ENCODE results near the gene OLFM2. TPM values are rescaled to one million over a fixed set of nuclear protein-coding genes. Genes with fewer than 3 reads are reported as not detected.

Gene OLFM2
- total and polyA plus RNA-seq, 9 of the 15 experiments (the other 6 are each of a cell fraction or from before 2014, with no cell fraction given): 0.10 to 0.33 (median 0.23) TPM; not detected in 4

DNA sequence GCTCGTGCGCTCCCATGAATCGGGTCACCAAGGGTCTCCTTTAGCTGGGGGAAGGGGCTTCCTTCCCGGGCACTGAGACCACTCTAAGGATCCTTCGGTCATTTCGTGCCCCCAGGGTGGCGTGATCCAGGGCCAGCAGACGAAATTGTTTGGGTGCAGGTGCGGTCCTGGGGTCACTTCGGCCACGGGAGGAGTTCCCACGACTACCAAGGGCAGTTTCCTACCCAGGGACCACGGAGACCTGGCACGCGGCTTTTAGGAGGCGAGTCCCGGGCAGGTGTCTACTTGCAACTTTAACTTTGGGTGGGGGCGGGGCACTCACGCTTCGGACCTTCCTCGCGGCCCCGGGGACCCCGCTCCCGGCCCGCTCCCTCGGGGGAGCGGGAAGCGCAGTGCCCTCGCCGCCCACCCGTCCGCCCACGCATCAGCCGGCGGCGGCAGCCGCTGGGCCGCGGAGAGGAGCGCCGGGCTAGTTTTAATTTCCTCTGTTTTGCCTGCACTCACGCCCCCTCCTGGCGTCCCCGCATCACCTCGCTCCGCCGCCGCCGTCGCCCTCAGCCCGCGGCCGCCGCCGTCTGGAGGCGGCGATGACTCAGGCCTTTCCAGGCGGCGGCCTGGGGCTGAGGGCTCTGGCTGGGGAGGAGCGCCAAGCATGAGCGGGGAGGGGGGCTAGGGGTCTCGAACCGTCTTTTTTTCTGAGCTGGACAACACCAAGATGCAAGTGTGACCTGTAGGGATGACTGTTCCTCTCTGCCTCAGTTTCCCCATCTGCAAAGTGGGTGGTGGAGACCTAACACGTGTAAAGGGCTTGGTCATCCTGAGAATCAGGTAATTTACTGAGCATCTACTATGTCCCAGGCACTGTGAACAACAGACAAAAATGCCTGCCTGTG, 21.8 kb downstream of the OLFM2 start (continued):
- TF ChIP-seq RBM34 (IDR thresholded peaks at IDR 0.05; ENCODE audit: borderline replicate concordance, insufficient read depth, low read length) (no peak), ZC3H11A (IDR thresholded peaks at IDR 0.05; ENCODE audit: low read depth, low read length) (0 out of 2 replicates have a peak, but pooled peaks have one; percentile 66), FOXM1 (IDR thresholded peaks at IDR 0.05; ENCODE audit: low read depth) (no peak), FOXM1 (CRISPR knock-in tag; IDR thresholded peaks at IDR 0.05; ENCODE audit: low read depth) (no peak), PKNOX1 (IDR thresholded peaks at IDR 0.05) (no peak), ZNF584 (CRISPR knock-in tag; IDR thresholded peaks at IDR 0.05; ENCODE audit: low read depth) (no peak), ZNF140 (CRISPR knock-in tag; IDR thresholded peaks at IDR 0.05) (no peak), HEY1 (CRISPR knock-in tag; IDR thresholded peaks at IDR 0.05; ENCODE audit: borderline replicate concordance) (no peak), CBFA2T2 (conservative IDR thresholded peaks at IDR 0.05) (no peak), ZNF282 (CRISPR knock-in tag; IDR thresholded peaks at IDR 0.05) (no peak), CBX2 (IDR thresholded peaks at IDR 0.05; ENCODE audit: insufficient read depth, low read length, poor library complexity, severe bottlenecking) (no peak), SREBF1 (IDR thresholded peaks at IDR 0.05; ENCODE audit: borderline replicate concordance, low read depth, low read length) (no peak), ZNF175 (CRISPR knock-in tag; IDR thresholded peaks at IDR 0.05; ENCODE audit: low read depth) (no peak), ZBTB17 (CRISPR knock-in tag; IDR thresholded peaks at IDR 0.05) (0 out of 2 replicates have a peak, but pooled peaks have one; percentile 39), TFAP4 (CRISPR knock-in tag; IDR thresholded peaks at IDR 0.05; ENCODE audit: borderline replicate concordance) (peak; percentile 68; the same call in 1 of the 2 replicates)
- TF ChIP-seq, protein P1, sequence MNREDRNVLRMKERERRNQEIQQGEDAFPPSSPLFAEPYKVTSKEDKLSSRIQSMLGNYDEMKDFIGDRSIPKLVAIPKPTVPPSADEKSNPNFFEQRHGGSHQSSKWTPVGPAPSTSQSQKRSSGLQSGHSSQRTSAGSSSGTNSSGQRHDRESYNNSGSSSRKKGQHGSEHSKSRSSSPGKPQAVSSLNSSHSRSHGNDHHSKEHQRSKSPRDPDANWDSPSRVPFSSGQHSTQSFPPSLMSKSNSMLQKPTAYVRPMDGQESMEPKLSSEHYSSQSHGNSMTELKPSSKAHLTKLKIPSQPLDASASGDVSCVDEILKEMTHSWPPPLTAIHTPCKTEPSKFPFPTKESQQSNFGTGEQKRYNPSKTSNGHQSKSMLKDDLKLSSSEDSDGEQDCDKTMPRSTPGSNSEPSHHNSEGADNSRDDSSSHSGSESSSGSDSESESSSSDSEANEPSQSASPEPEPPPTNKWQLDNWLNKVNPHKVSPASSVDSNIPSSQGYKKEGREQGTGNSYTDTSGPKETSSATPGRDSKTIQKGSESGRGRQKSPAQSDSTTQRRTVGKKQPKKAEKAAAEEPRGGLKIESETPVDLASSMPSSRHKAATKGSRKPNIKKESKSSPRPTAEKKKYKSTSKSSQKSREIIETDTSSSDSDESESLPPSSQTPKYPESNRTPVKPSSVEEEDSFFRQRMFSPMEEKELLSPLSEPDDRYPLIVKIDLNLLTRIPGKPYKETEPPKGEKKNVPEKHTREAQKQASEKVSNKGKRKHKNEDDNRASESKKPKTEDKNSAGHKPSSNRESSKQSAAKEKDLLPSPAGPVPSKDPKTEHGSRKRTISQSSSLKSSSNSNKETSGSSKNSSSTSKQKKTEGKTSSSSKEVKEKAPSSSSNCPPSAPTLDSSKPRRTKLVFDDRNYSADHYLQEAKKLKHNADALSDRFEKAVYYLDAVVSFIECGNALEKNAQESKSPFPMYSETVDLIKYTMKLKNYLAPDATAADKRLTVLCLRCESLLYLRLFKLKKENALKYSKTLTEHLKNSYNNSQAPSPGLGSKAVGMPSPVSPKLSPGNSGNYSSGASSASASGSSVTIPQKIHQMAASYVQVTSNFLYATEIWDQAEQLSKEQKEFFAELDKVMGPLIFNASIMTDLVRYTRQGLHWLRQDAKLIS (CRISPR knock-in tag; IDR thresholded peaks at IDR 0.05): no peak
- TF ChIP-seq, protein P2, sequence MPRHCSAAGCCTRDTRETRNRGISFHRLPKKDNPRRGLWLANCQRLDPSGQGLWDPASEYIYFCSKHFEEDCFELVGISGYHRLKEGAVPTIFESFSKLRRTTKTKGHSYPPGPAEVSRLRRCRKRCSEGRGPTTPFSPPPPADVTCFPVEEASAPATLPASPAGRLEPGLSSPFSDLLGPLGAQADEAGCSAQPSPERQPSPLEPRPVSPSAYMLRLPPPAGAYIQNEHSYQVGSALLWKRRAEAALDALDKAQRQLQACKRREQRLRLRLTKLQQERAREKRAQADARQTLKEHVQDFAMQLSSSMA (CRISPR knock-in tag; IDR thresholded peaks at IDR 0.05): no peak
- TF ChIP-seq, protein P3, sequence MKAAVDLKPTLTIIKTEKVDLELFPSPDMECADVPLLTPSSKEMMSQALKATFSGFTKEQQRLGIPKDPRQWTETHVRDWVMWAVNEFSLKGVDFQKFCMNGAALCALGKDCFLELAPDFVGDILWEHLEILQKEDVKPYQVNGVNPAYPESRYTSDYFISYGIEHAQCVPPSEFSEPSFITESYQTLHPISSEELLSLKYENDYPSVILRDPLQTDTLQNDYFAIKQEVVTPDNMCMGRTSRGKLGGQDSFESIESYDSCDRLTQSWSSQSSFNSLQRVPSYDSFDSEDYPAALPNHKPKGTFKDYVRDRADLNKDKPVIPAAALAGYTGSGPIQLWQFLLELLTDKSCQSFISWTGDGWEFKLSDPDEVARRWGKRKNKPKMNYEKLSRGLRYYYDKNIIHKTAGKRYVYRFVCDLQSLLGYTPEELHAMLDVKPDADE (conservative IDR thresholded peaks at IDR 0.05; ENCODE audit: control insufficient read depth, low read depth, low read length): no peak; the same call in 1 of the 2 replicates
